CD4-positive, alpha-beta T cell treated with Interferon gamma for 1 hour (primary cell): Measurements from ENCODE around the gene TDO2.
"Not testable (repeated sequence)": the region's sequence is repeated elsewhere in the genome, so short reads cannot be mapped to it uniquely, and the experiment has no call there.

Source experiments
- DNase-seq: peaks from one replicate; pipeline ENCODE4 v3.0.0-alpha.2; 2020

TDO2 gene

GRCh38 chr4:155908187-155909139 lies 5.0 kb downstream of the TDO2 start:
- DNase-seq: no peak

DNA sequence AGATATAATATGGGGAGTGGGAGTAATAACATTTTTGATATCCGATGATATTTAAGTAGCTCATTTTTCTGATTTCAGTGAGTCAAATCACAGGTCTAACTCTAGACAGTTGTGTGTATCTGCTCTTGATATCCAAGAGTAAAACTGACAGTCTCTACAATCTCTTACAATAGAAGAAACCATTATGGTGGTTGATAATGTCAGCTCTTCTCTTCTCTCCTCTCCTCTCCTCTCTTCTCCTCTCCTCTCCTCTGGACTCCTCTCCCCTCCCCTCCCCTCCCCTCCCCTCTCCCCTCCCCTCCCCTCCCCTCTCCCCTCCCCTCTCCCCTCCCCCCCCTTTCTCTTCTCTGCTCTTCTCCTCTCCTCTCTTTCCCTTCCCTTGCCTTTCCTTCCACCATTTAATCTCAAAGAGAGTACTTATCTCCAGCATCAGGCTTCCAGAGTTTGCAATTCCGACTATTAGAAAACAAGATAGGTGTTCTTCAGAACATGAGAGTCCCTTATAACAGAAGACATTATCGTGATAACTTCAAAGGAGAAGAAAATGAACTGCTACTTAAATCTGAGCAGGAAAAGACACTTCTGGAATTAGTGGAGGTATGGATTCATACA lies 6.2 kb downstream of the TDO2 start:
- DNase-seq: no peak

- DNase-seq: no peak
These were observed 8.4 kb downstream of the TDO2 start for GRCh38 chr4:155911905-155912304.

DNA sequence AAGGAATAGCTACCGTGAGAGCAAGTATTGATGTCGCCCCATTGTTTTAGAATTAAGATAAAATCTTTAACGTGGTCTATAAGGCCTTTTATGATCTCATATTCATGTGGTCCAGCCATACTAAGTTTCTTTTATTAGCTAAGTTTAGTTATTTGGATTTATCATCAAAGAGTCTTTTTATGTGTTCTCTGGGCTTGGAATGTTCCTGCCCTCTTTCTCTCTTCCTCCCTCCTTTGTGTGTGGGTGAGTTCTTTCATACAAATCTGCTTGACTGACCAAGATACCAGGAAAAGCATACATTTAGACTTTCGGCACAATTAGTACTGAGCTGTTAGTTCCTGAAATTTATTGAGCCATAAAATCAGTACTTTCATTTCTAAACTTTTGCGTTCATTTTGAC lies 11.3 kb downstream of the TDO2 start:
- no peak for DNase-seq

- DNase-seq: no peak
These were observed 18.1 kb downstream of the TDO2 start for GRCh38 chr4:155921597-155921996.

GRCh38 chr4:155924637-155925036 lies 21.1 kb downstream of the TDO2 start:
- no peak for DNase-seq

GRCh38 chr4:155929833-155930232 lies 26.3 kb downstream of the TDO2 start:
- no peak for DNase-seq

DNA sequence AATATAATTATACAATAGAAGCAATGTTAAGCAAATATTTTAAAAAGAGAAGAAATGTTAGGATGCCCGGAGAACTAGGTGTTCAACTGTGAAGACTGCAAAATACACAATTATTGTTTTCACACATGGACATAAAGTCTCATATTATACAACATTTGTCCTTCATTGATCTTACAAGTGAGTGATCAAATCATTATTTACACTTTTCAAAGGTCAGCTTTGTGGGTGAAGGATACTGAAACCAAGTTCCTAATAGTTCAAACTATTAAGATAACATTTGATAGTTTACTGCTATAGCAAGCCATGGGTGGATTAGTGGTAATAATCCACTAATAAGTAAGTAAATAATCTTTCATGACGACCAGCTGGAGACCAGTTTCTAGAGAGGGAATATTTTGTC lies 26.8 kb downstream of the TDO2 start:
- no peak for DNase-seq

- DNase-seq: no peak
These were observed 28.1 kb downstream of the TDO2 start for GRCh38 chr4:155931634-155932033.

DNA sequence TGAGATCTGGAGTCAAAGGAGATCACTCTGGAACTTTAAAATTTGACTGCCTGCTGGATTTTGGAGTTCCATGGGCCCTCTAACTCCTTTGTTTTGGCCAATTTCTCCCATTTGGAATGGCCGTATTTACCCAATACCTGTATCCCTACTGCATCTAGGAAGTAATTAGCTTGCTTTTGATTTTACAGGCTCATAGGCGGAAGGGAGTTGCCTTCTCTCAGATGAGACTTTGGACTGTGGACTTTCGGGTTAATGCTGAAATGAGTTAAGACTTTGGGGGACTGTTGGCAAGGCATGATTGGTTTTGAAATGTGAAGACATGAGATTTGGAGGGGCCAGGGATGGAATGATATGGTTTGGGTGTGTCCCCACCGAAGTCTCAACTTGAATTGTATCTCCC lies 31.1 kb downstream of the TDO2 start:
- DNase-seq: not testable (repeated sequence)

GRCh38 chr4:155935389-155935986 lies 32.0 kb downstream of the TDO2 start:
- DNase-seq: no peak

- DNase-seq: no peak
These were observed 37.7 kb downstream of the TDO2 start for GRCh38 chr4:155941085-155941790.

GRCh38 chr4:155941820-155942219 lies 38.3 kb downstream of the TDO2 start:
- DNase-seq: no peak

- DNase-seq: no peak
These were observed 40.3 kb downstream of the TDO2 start for GRCh38 chr4:155943605-155944291.

GRCh38 chr4:155944516-155944915 lies 41.0 kb downstream of the TDO2 start:
- no peak for DNase-seq

DNA sequence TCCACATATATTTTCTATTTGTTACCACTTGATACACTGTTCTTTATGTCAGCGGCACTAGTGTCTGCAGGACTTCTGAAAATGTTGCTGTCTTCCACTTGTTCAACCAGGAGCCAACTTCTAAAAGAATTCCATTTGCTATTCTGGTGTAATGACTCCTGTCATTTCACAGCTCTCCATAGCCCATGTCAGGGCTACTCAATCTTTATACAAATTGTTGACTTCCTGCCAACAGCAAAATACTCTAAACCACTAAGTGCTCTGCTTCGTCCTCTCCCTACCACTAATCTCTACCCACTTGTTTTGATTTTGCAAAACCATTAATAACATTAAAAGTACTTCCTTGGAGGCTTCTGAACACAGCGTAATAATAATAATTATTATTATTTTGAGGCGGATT lies 43.0 kb downstream of the TDO2 start:
- DNase-seq: no peak

DNA sequence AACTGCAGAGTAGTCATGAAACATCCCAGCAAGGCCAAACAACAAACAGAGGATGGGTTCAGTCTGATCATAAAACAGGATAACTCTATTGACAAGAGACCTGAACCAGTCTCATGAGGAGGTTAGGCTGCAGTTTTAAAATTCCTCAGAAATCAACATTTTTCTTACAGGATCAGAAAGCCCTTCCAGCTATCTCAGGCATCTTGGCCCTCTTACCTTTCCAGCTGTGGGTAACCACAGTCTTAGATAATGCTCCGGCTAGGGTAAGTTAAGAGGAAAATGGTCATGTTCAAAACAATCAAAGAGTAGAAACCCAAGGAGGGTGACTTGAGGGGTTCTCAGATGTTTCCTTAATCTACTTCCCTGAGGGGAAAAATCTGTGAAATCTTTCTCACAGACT lies 45.0 kb downstream of the TDO2 start:
- DNase-seq: no peak

DNA sequence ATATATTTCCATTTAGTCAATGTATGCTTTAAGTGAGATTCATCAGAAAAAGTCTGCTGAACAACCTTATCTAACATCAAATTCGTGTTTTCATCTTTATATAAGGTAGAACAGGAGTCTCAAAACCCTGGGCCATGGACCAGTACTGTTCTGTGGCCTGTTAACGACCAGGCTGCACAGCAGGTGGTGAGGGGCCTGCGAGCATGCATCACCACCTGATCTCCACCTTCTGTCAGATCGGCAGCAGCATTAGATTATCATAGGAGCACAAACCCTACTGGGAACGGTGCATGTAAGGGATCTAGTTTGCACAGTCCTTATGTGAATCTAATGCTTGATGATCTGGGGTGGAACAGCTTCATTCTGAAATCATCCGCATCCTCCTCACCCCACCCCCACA lies 47.0 kb downstream of the TDO2 start:
- DNase-seq: no peak

- no peak for DNase-seq
These were observed 49.0 kb downstream of the TDO2 start for GRCh38 chr4:155952501-155952901.

DNA sequence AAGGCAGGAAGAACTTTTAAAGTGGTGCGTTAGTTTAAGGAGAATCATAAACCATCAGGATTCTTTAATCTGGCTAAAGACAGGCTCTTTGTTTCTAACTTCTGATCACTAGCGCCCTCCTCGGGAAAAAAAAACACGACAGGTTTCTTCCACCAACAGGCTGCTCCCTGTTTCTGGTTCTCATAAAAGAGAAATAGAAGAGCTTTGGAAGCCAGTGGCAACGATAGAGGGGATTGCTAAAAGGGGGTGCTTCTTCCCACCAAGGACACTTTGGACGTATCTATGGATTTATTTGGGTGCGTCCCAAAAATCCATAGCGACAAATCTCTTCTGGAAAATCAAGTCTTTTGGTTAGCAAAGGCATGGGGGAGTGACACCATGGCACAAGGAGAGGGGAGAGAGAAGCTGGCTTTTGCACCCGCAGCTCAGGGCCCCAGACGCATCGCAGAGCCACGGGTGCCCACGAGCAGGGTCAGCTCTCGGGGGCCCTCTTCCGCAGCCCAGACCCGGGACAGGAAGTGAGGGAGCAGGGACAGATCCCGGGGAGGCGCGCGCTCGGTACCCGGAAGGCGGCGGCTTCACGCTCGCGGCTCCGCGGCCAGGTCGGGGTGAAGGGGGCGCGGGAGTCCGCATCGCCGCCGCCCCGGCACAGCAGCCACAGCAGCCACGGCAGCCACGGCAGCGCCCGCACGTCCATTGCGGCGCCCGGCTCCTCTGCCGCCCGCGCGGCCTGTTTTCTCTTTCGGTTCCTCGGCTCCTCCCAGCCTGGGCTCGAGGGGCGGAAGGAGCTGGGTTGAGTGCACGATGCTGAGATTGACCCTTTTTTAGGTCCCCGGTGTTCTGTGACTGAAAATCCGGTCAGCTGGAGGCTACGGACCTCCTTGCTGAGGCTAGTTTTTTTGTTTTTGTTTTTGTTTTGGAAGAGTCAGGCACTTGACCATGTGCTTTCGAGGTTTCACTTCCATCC lies 49.9 kb downstream of the TDO2 start, which contains the start of gene CTSO:
TSS of gene CTSO (minus strand) at position 716 of the 967 bp plus-strand sequence. CDS start at position 697, 19 bp downstream.
- DNase-seq: peak; percentile 63

- no peak for DNase-seq
These were observed 50.7 kb downstream of the TDO2 start for GRCh38 chr4:155954118-155954685.
